Measurements from ENCODE around the gene NAP1L3.

The NAP1L3 gene

GRCh38 chrX:93673056-93673868 lies at the start of gene NAP1L3:
Gene NAP1L3, minus strand, starts transcription at chrX:93673578. Its CDS starts 274 bp downstream, at chrX:93673304.
- H3K27me3 ChIP-seq (replicated peaks): no peaks in the 10 kb centered on the region
- peak within 1 kb of the TSS; percentile 59 for H3K4me3 ChIP-seq (ENCODE audit: low read depth, low read length)
- H3K36me3 ChIP-seq (replicated peaks): no peaks in the 10 kb centered on the region
- H3K27ac ChIP-seq: no peak within 1 kb of the TSS
- in situ Hi-C loops (cut with HindIII; ENCODE audit: low pct_ligation_motif_present, low sequenced_read_pairs): no loop called here
- DNase-seq: peak; percentile 9
- TF ChIP-seq, protein P1, sequence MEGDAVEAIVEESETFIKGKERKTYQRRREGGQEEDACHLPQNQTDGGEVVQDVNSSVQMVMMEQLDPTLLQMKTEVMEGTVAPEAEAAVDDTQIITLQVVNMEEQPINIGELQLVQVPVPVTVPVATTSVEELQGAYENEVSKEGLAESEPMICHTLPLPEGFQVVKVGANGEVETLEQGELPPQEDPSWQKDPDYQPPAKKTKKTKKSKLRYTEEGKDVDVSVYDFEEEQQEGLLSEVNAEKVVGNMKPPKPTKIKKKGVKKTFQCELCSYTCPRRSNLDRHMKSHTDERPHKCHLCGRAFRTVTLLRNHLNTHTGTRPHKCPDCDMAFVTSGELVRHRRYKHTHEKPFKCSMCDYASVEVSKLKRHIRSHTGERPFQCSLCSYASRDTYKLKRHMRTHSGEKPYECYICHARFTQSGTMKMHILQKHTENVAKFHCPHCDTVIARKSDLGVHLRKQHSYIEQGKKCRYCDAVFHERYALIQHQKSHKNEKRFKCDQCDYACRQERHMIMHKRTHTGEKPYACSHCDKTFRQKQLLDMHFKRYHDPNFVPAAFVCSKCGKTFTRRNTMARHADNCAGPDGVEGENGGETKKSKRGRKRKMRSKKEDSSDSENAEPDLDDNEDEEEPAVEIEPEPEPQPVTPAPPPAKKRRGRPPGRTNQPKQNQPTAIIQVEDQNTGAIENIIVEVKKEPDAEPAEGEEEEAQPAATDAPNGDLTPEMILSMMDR (IDR thresholded peaks at IDR 0.05; ENCODE audit: low read depth, low read length, missing control alignments): no peak

- Histone ChIP-seq H3K27ac (no peak overlapping the region), H3K4me3 (ENCODE audit: low read depth, low read length) (no peak overlapping the region), H3K36me3 (replicated peaks) (no peaks in the 10 kb centered on the region), H3K27me3 (replicated peaks) (no peaks in the 10 kb centered on the region)
- no peak for DNase-seq
- TF ChIP-seq, protein P1 (IDR thresholded peaks at IDR 0.05; ENCODE audit: low read depth, low read length, missing control alignments): no peak
- in situ Hi-C loops (cut with HindIII; ENCODE audit: low pct_ligation_motif_present, low sequenced_read_pairs): no loop called here
Observed at GRCh38 chrX:93711076-93711475, 37.7 kb upstream of the NAP1L3 start.

- Histone ChIP-seq H3K4me3 (ENCODE audit: low read depth, low read length) (no peak overlapping the region), H3K27ac (no peak overlapping the region), H3K27me3 (replicated peaks) (no peaks in the 10 kb centered on the region), H3K36me3 (replicated peaks) (no peaks in the 10 kb centered on the region)
- DNase-seq: no peak
- in situ Hi-C loops (cut with HindIII; ENCODE audit: low pct_ligation_motif_present, low sequenced_read_pairs): no loop called here
- TF ChIP-seq, protein P1 (IDR thresholded peaks at IDR 0.05; ENCODE audit: low read depth, low read length, missing control alignments): no peak
Observed at GRCh38 chrX:93703701-93704100, 30.3 kb upstream of the NAP1L3 start.

DNA sequence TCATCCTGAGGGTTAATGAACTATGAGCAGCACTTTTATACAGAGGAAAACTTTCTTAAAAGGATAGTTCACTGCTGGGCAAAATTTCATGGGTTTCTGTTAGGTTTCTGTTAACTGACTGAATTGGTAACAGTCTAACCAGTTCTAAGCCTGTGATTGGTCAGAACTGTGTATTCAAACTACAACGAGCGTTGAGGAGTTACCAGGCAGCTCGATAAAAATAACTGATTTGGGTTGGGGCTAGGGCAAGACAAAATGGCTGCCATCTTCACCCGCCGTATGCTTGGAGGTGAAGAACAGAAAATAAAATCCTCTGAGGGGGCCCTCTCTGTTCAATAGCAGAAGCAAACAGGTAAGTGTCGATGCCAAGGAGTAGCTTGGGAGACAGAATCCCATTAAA lies 22.6 kb upstream of the NAP1L3 start:
- H3K27ac ChIP-seq: no peak overlapping the region
- H3K27me3 ChIP-seq (replicated peaks): no peaks in the 10 kb centered on the region
- DNase-seq: no peak
- TF ChIP-seq, protein P1 (IDR thresholded peaks at IDR 0.05; ENCODE audit: low read depth, low read length, missing control alignments): no peak
- no peaks in the 10 kb centered on the region for H3K36me3 ChIP-seq (replicated peaks)
- in situ Hi-C loops (cut with HindIII; ENCODE audit: low pct_ligation_motif_present, low sequenced_read_pairs): no loop called here
- H3K4me3 ChIP-seq (ENCODE audit: low read depth, low read length): no peak overlapping the region

DNA sequence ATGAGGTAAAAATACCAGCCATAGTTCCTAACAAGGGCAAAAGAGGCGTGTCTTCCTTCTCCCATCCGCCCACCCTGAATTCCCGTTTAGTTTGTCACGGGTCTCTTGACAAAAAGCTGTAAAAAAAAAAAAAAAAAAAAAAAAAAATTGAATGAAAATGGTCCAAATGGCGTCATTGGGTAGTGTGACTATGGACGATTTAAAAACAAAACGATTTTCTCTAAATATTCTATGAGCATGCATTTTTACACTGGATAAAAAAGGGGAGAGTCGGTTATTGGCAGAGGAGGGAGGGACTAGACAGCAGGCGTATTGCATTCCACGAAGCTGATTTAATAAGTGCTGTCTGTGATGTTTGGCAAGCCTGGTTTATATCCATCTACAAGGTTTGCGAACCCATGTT lies 492 bp upstream of the NAP1L3 start, which contains the start of gene FAM133A:
TSS of gene FAM133A (plus strand) at position 338 of the 403 bp plus-strand sequence. CDS start 35,214 bp downstream, outside the sequence.
- no peaks in the 10 kb centered on the region for H3K27me3 ChIP-seq (replicated peaks)
- no peaks in the 10 kb centered on the region for H3K36me3 ChIP-seq (replicated peaks)
- no peak within 1 kb of the TSS for H3K27ac ChIP-seq
- H3K4me3 ChIP-seq (ENCODE audit: low read depth, low read length): peak within 1 kb of the TSS; percentile 59
- in situ Hi-C loops (cut with HindIII; ENCODE audit: low pct_ligation_motif_present, low sequenced_read_pairs): no loop called here
- DNase-seq: no peak
- TF ChIP-seq, protein P1 (IDR thresholded peaks at IDR 0.05; ENCODE audit: low read depth, low read length, missing control alignments): no peak
